Chondrocyte (in vitro differentiated cells): ENCODE data around the gene TBC1D24. TPM values are rescaled to one million over a fixed set of nuclear protein-coding genes. Genes with fewer than 3 reads are reported as not detected.

Experiments used
- DNase-seq: peaks from one replicate; pipeline ENCODE4 v3.0.0; 2021; ENCODE audit warnings: mixed read lengths, low spot score
- H3K27ac Mint-ChIP-seq: one replicate; pipeline ENCODE4 v1.8.0; 2021; ENCODE audit warnings: mild to moderate bottlenecking, moderate library complexity, mixed read lengths; ENCODE audit not compliant: unreplicated experiment
- H3K27me3 Mint-ChIP-seq: 2 replicates; pipeline ENCODE4 v1.8.0; 2021; ENCODE audit warnings: low read depth, mixed read lengths
- H3K36me3 Mint-ChIP-seq: 2 replicates; pipeline ENCODE4 v1.8.0; 2021; ENCODE audit warnings: low read depth, mixed read lengths
- H3K4me1 Mint-ChIP-seq: 2 replicates; pipeline ENCODE4 v1.8.0; 2021; ENCODE audit warnings: low read depth, mild to moderate bottlenecking, mixed read lengths
- H3K4me3 Mint-ChIP-seq: one replicate; pipeline ENCODE4 v1.8.0; 2021; ENCODE audit warnings: mild to moderate bottlenecking, moderate library complexity, mixed read lengths; ENCODE audit not compliant: unreplicated experiment
- H3K9me3 Mint-ChIP-seq: 2 replicates; pipeline ENCODE4 v1.8.0; 2021; ENCODE audit warnings: low read depth, mixed read lengths
- CTCF ChIP-seq: fragments of 200-600 bp; sonication (generic); IDR thresholded peaks from 2 replicates; pipeline ENCODE4 v1.5.0; 2021; ENCODE audit warnings: antibody characterized with exemption, mild to moderate bottlenecking, moderate library complexity
- total RNA-seq: library from RNA; stranded (reverse); gene quantifications from 3 replicates; pipeline ENCODE4 v1.2.1, GENCODE V29; 2021

Gene TBC1D24
- total RNA-seq, 1 donor from 2014 or later, result 17.9 TPM

DNA sequence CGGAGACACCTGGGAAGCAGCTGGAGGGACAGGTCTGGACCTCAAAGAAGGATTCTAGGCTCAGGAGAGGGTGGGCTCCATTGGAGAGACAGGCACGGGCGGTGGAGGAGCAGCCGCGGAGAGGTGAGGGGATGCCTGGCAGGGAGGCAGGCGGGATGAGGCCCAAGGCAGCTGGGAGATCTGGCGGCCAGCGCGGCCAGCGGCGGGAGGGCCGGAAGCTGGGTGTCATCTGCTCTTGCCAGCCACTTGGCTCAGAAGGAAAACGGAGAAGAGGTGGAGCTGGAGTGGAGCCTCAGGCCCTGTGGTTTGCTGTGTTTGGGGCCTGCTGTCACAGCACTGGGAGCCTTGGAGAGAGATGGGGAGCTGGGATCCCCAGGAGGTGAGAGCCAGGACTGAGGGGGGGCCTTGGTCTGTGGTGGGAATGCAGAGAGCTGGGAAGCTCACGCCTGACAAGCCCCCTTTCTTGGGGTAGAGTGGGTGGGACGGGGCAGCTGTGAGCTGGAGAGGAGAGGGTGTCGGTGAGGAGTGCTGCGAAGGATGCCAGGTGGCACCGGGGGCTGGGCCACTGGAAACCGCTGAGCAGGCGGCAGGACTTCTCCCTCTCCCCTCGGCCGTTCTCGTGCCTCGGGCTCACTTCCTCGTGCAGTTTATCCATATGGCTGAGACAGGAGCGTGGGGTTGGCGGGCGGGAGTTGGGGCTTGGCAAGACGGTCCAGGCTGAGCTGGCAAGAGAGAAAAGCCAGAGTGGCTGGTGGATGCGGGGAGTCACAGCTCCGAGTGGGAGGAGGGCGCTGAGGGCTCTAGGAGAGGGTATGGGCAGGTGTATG lies 8.0 kb downstream of the TBC1D24 start:
- no peaks in the 10 kb centered on the region for H3K9me3 Mint-ChIP-seq
- no peak for DNase-seq
- H3K4me3 Mint-ChIP-seq, result peak overlapping the region; percentile 53
- peaks cover 20% of the 10 kb centered on the region for H3K4me1 Mint-ChIP-seq
- peaks cover 1% of the 10 kb centered on the region for H3K36me3 Mint-ChIP-seq
- H3K27ac Mint-ChIP-seq, result peak overlapping the region; percentile 76
- TF ChIP-seq CTCF, result no peak
- H3K27me3 Mint-ChIP-seq, result no peaks in the 10 kb centered on the region

GRCh38 chr16:2483939-2484897 lies 9.3 kb downstream of the TBC1D24 start:
- Mint-ChIP-seq H3K27me3 (no peaks in the 10 kb centered on the region), H3K4me1 (peaks cover 14% of the 10 kb centered on the region), H3K27ac (no peak overlapping the region), H3K36me3 (peaks cover 1% of the 10 kb centered on the region), H3K9me3 (no peaks in the 10 kb centered on the region), H3K4me3 (no peak overlapping the region)
- no peak for TF ChIP-seq CTCF
- DNase-seq, result no peak

GRCh38 chr16:2484898-2485508 lies 10.1 kb downstream of the TBC1D24 start:
- Mint-ChIP-seq H3K9me3 (no peaks in the 10 kb centered on the region), H3K4me3 (no peak overlapping the region), H3K27me3 (no peaks in the 10 kb centered on the region), H3K27ac (no peak overlapping the region), H3K36me3 (peaks cover 3% of the 10 kb centered on the region), H3K4me1 (peaks cover 14% of the 10 kb centered on the region)
- no peak for TF ChIP-seq CTCF
- DNase-seq, result no peak

DNA sequence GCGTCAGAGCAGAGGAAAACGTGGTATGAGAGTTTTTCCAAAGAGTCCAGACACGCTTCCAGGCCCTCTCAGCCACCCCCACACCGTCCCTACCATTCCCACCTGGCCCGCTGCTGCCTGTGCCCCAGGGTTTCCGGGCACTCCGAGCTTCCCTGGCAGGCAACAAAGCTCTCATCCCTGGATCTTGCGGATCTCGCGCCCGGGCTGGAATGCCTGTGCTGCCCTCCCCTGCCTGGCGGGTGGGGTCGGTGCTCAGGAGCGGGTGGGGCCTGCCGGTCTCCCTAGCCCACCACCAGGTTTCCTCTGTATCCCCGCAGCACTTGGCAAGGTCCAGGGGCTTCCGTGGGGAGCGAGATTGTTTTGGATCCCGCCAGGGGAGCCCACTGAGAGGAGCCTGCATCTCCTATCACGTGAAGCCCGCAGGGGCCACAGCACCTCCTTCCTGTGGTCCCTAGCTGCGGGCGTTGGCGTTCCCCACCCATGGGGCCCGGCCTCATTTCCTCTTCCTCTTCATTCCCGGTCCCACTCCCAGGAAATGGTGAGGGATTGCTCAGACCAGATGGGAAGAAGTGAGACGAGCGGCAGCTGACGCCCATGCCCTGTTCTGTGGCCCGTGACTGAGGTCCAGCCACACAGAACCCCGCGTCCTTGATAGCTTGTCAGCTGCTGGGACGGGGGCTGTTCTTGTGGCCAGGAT lies 11.0 kb downstream of the TBC1D24 start:
- Mint-ChIP-seq H3K9me3 (no peaks in the 10 kb centered on the region), H3K27me3 (no peaks in the 10 kb centered on the region), H3K36me3 (peaks cover 3% of the 10 kb centered on the region), H3K4me1 (peaks cover 14% of the 10 kb centered on the region), H3K4me3 (no peak overlapping the region), H3K27ac (no peak overlapping the region)
- no peak for DNase-seq
- no peak for TF ChIP-seq CTCF
